Retina (tissue), 1 donor: ENCODE results near the gene DNER.

ENCODE experiments used
- DNase-seq: peaks from one replicate; pipeline ENCODE4 v3.0.0-alpha.2; 2016

Gene DNER

GRCh38 chr2:229314117-229314516, 400.2 kb downstream of the DNER start:
- DNase-seq: no peak

GRCh38 chr2:229313591-229313990, 400.8 kb downstream of the DNER start:
- DNase-seq: no peak
